ENCODE measurements around the gene MED26. TPM values are rescaled to one million over a fixed set of nuclear protein-coding genes. Genes with fewer than 3 reads are reported as not detected.

The MED26 gene
- total RNA-seq, 6 donors from 2014 or later: 12.6 to 26.5 (median 13.8) TPM

GRCh38 chr19:16619457-16619856 lies 8.5 kb downstream of the MED26 start:
- no peak for TF ChIP-seq CTCF (IDR thresholded peaks at IDR 0.05)
- TF ChIP-seq POLR2AphosphoS5 (IDR thresholded peaks at IDR 0.05): no peak
- TF ChIP-seq EP300 (IDR thresholded peaks at IDR 0.05): no peak
- TF ChIP-seq POLR2A (IDR thresholded peaks at IDR 0.05): no peak
- Histone ChIP-seq H3K4me3 (no peak overlapping the region), H3K27me3 (no peaks in the 10 kb centered on the region), H3K36me3 (peaks cover 0 to 4% (median 1%) of the 10 kb centered on the region in 4 donors), H3K27ac (no peak overlapping the region), H3K9me3 (no peaks in the 10 kb centered on the region), H3K4me1 (peaks cover 37 to 87% (median 48%) of the 10 kb centered on the region in 4 donors)
- no peak for DNase-seq
- ATAC-seq (ENCODE audit: low FRiP score in 2 of 2): peak; percentile 14 to 20
- 31 to 55% methylated on average over 6 to 7 of the region's 7 CpGs for WGBS, 2 donors

GRCh38 chr19:16618248-16618647 lies 9.8 kb downstream of the MED26 start:
- no peak for TF ChIP-seq POLR2A (IDR thresholded peaks at IDR 0.05)
- no peak for TF ChIP-seq POLR2AphosphoS5 (IDR thresholded peaks at IDR 0.05)
- no peak for TF ChIP-seq CTCF (IDR thresholded peaks at IDR 0.05)

GRCh38 chr19:16615808-16616207 lies 12.2 kb downstream of the MED26 start:
- Histone ChIP-seq H3K36me3 (no peaks in the 10 kb centered on the region), H3K4me1 (peaks cover 47 to 86% (median 56%) of the 10 kb centered on the region in 4 donors), H3K9me3 (no peaks in the 10 kb centered on the region), H3K27ac (no peak overlapping the region), H3K27me3 (no peaks in the 10 kb centered on the region), H3K4me3 (no peak overlapping the region)
- no peak for DNase-seq
- no peak for TF ChIP-seq EP300 (IDR thresholded peaks at IDR 0.05)
- TF ChIP-seq POLR2A (IDR thresholded peaks at IDR 0.05): no peak
- no peak for TF ChIP-seq POLR2AphosphoS5 (IDR thresholded peaks at IDR 0.05)
- TF ChIP-seq CTCF (IDR thresholded peaks at IDR 0.05): no peak
- WGBS, 2 donors: 50 to 57% methylated on average over 1 of the region's 1 CpG
- no peak for ATAC-seq (ENCODE audit: low FRiP score in 2 of 2)

More at GRCh38 chr19:16618248-16618647, 9.8 kb downstream of the MED26 start:
- H3K4me3 ChIP-seq: no peak overlapping the region
- no peaks in the 10 kb centered on the region for H3K27me3 ChIP-seq
- no peaks in the 10 kb centered on the region for H3K9me3 ChIP-seq
- no peak for ATAC-seq (ENCODE audit: low FRiP score in 2 of 2)
- no peak for DNase-seq
- no peaks in the 10 kb centered on the region for H3K36me3 ChIP-seq
- H3K27ac ChIP-seq: no peak overlapping the region
- peaks cover 35 to 85% (median 45%) of the 10 kb centered on the region in 4 donors for H3K4me1 ChIP-seq
- 93 to 97% methylated on average over 6 to 7 of the region's 7 CpGs for WGBS, 2 donors

GRCh38 chr19:16614941-16615340 lies 13.1 kb downstream of the MED26 start:
- DNase-seq (no peak), ATAC-seq (ENCODE audit: low FRiP score in 2 of 2) (no peak)
- TF ChIP-seq EP300 (IDR thresholded peaks at IDR 0.05) (no peak), POLR2A (IDR thresholded peaks at IDR 0.05) (no peak), CTCF (IDR thresholded peaks at IDR 0.05) (no peak), POLR2AphosphoS5 (IDR thresholded peaks at IDR 0.05) (no peak)
- WGBS, 2 donors: 19 to 28% methylated on average over 2 of the region's 2 CpGs
- Histone ChIP-seq H3K27ac (no peak overlapping the region), H3K9me3 (no peaks in the 10 kb centered on the region), H3K36me3 (no peaks in the 10 kb centered on the region), H3K4me3 (no peak overlapping the region), H3K4me1 (peaks cover 49 to 90% (median 59%) of the 10 kb centered on the region in 4 donors), H3K27me3 (no peaks in the 10 kb centered on the region)

- 81 to 90% methylated on average over 2 of the region's 2 CpGs for WGBS, 2 donors
- TF ChIP-seq EP300 (IDR thresholded peaks at IDR 0.05): no peak
- TF ChIP-seq POLR2A (IDR thresholded peaks at IDR 0.05): no peak
- TF ChIP-seq CTCF (IDR thresholded peaks at IDR 0.05): no peak
- TF ChIP-seq POLR2AphosphoS5 (IDR thresholded peaks at IDR 0.05): no peak
- H3K4me3 ChIP-seq: no peak overlapping the region
- no peaks in the 10 kb centered on the region for H3K27me3 ChIP-seq
- H3K27ac ChIP-seq: no peak overlapping the region
- H3K4me1 ChIP-seq: peaks cover 42 to 83% (median 53%) of the 10 kb centered on the region in 4 donors
- no peaks in the 10 kb centered on the region for H3K9me3 ChIP-seq
- H3K36me3 ChIP-seq: no peaks in the 10 kb centered on the region
- ATAC-seq (ENCODE audit: low FRiP score in 2 of 2) (no peak), DNase-seq (no peak)
Observed at GRCh38 chr19:16613841-16614240, 14.2 kb downstream of the MED26 start.
